Measurements from ENCODE around the gene SAA2.
"Not testable (repeated sequence)": the region's sequence is repeated elsewhere in the genome, so short reads cannot be mapped to it uniquely, and the experiment has no call there.

The SAA2 gene

DNA sequence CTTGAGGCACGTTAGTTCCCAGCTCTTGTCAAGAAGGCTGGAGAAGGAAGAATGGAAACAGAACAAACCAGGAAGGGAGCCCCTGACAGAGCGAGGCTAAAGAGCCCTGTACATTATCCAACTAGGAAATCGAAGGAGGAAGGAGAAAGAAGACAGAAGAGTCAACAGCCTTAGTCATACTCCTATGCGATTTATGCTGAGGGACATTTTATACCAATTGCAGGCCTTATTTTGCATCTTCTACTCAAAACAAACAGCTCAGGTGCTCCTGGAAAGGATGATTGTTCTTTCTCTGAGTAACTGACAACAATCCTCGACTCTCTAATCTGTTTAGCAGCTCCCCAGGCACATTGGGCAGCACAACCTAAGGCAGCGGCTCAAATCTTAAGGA, 1.3 kb downstream of the SAA2 start:
- DNase-seq = not testable (repeated sequence)

DNA sequence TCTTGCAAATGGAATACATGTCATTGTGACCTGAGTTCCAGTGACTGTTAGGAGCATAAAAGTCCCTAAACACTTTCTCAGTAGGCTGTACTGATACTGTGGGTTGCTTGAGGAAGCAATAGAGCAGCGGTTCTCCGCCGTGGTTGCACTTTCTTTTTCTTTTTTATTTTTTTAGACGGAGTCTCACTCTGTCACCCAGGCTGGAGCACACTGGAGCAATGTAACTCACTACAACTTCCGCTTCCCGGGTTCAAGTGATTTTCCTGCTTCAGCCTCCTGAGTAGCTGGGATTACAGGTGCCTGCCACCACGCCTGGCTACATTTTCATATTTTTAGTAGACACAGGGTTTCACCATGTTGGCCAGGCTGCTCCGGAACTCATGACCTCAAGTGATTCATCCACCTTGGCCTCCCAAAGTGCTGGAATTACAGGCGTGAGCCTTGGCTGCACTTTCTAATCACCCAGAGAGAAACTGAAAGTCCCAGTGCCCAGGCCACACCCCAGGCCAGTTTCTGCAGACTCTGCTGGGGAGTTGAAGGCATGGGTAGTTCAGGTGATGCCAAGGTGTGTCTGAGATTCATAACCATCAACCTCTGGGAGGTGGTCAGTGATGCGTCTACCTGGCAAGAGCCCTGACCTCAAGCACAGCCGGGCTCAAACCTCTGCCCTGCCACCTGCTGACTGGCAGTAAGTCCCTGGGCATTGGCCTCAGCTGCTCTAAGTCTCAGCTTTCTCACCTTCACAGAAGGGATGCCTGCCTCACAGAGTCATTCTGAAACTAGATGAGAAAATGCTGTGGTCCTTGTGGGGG, 1.9 kb downstream of the SAA2 start:
- peak; percentile 54 to 66 (median 60) for DNase-seq

DNA sequence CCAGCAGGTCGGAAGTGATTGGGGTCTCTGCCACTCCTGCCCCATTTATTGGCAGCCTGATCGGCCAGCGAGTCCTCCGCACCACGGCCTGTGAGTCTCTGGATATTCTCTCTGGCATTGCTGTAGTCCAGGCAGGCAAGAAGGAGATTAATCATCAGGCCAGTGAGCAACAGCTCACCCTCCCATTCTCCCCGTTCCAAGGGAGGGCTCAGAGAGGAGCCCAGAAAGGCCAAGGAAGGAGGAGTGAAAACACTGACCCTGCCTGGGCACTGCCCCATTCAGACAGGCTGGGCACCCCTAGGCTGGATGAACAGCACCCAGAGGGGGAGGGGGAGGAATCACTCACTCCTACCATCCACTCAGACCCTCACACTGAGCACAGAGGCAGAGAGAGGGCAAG, 3.1 kb downstream of the SAA2 start:
- no peak for DNase-seq

DNA sequence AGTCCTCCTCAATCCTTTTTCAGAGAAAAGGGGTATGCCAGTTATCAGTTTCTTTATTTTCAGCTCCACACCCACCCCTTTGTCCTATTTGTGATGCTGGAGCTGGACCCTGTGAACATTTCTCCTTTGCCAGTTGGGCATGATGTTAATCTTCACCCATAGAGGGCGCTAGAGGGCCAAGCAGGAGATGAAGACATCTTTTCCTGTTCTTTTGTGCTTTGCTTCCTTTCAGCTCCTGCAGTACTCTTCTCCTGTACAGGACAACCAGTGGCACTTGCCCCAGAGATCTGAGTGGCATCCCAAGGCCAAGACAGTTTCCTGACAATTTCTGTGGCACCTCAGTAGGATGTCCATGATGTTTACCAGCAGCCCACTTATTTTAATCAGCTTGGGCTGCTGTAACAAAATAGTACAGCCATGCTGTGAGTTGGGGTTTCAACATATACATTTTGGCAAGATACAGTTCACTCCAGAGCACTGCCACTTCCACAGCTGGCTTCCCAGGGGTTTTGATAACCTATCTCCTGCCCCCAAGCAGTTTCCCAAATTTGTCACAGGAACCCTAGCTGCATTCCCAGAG, 4.6 kb downstream of the SAA2 start:
- peak; percentile 84 to 90 (median 89) for DNase-seq

DNA sequence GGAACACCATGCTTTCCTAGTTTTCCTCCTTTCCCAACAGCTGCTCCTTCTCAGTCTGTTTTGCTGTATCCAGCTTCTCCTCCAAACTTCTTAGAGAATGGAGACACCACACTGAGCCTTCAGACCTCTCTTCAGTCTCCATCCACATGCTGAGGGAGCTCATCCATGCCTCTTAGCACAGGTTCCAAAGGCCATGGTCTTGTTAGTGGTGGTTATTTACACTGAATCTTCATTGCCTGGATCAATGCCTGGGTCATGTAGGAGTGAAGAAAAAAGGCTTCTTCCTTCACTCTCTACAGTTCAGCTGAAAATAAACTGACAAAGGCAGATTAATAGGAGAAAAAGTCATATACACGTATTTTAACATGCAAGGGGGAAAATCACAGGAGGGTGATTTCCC, 8.8 kb downstream of the SAA2 start:
- DNase-seq = no peak

DNA sequence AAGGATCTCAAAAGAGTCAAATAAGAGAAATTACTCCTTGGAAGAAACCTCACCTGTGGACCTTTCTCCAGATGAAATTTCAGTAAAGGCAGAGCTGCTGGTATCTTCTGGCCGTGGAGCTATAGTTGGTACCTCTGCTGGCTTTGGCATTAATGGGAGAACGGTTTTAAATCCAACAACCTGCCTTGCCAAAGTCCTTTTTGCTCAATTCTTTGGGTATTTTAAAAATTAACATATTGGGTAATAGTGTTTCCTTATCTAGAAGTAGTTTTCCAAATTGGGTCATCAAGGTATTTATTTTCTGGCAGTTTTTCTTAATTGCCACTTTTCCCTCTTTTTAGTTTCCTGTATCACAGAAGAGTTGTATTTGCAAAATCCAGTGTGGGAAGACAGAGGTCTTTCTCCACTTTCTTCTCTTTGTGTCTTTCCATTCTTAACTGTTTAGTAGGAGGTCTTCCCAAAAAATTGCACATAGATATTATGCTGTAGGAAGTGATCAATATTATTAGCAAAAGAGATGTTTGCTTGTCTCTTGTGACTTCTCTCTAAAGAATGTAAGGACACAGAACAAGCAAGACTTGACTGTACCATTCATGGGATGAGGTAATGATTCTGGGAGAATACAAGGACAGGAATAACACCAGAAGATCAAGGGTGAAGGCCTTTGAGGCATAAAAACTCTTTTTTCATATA, 11.7 kb downstream of the SAA2 start, which contains the start of gene SAA4:
TSS of gene SAA4 (minus strand) at position 139 of the 693 bp plus-strand sequence. CDS start 876 bp downstream, outside the sequence.
- no peak for DNase-seq

DNA sequence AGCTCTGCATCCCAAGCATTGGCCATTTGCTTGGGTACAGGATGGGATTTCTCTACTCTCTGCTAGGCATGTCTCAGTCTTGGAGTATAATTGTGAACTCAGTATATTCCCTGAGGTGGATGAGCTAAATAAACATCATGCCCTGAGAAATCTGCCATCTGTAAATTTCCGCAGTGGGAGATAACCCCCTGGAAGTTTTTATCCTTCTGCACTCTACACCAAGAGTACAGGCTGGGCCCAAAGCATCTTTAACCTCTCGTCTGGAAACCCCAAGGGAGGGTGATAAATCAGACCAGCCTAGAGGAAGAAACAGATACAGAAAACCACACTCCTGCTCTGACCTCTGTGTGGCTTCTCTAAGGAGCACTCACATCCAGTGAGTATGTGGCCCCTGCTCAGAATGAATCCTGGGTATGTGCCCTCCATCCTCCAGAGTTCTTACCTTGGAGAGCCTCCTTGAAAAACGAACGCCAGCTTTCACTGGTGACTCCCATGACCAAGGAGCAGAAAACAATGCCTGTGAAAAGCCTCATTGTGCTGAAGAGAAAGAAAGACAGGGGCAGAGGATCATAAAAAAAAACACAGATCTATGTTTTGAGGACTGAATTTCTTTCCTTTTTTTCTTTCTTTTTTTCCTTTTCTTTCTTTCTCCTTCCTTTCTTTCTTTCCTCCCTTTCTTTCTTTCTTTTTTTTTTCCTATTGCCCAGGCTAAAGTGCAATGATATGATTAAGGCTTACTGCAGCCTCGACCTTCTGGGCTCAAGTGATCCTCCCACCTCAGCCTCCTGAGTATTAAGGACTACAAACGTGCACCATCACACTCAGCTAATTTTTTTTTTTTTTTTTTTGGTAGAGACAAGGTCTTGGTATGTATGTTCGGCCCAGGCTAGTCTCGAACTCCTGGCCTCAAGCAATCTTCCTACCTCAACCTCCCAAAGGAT, 12.8 kb downstream of the SAA2 start:
- no peak for DNase-seq

DNA sequence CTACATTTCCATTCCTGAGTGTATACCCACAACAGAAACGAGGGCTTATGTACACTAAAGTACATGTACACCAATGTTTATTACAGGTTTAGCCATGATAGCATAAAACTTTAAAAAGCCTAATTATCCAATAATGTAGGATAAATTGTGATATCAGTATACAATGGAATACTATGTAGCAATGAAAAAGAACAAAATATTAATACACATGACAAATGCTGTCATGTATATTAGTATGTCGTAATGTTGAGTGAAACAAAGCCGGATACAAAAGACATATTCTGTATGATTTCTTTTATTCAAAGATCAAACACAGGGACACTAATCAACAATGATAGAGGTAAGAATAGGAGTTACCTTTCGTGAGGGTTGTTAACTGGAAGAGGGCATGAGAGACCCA, 14.6 kb downstream of the SAA2 start:
- DNase-seq = no peak

DNA sequence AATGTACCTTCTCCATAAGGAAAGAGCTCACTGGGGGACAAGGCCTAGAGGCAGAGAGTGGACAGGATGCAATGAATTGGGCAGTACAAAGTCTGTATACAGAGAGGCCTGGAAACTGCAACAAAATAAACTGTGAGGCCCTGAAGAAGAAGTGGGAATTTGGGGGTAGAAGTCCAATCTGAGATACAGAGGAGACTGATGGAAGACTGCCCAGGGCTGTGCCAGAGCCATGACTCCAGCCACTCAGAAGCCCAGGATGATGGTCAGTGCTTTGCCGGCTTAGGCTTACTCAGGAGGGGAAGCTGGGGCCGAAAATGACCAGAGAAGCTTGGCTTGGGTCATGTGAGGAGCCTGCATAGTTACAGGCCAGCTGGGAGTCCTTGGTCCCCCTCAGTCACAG, 17.6 kb downstream of the SAA2 start:
- no peak for DNase-seq

DNA sequence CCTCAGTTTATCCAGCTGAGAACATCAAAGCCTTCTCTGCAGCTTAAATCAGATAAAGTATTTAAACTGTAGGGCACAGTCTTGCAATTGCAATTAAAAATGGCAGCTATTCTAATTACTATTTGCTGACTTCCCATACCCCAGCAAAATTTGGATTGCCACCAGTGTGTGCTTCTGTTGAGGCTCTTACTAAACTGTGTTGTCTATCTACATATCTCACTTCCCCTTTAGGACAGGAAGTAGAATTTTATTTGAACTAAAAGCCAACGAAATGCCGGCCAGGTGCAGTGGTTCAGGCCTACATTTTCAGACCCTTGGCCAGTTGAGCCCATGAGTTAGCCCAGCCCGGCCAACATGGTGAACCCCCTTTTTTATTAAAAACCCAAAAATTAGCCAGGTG, 19.0 kb downstream of the SAA2 start:
- DNase-seq = no peak

DNA sequence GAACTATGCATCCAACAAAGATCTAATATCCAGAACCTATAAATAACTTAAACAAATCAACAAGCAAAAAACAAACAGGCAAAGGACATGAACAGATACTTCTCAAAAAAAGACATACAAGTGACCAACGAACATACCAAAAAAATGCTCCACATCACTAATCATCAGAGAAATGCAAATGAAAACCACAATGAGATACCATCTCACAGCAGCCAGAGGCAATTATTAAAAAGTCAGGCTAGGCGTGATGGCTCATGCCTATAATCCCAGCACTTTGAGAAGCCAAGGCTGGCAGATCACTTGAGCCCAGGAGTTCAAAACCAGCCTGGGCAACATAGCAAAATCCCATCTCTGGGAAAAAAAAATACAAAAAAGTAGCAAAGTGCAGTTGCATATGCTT, 22.6 kb downstream of the SAA2 start:
- no peak for DNase-seq

DNA sequence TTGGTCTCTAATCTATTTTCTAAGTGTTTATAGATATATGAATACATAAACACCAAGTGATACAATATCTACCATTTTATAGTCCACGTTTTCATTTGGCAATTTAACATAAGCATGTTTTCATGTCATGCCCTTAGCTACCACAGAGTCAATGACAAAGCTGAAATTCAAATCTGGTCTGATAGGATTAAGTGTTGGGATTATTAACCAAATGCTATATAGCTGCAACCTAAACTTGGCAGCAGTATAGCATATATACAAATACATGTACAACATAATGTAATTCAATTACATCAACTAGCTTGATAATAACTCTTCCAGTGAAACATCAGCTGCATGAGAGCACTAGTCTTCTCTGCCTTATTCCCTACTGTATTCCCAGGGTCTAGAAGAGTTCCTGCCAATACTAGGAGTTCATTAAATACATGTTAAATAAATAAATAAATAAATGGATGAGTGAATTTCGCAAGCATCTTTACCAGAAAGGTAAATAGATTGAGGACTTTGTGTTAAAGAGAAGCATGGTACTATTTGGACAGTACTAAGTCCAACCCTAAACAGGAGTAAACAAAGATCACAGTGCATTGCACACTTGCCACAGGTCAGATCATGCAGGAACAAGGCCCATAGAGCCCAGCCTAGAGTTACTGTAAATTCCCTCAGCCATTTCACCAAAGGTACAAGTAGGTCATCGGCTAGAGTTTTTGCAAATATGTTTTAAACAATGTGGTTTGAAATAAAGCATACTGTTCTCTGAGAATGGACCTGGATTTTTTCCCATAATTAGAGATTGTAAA, 24.7 kb downstream of the SAA2 start:
- no peak for DNase-seq

DNA sequence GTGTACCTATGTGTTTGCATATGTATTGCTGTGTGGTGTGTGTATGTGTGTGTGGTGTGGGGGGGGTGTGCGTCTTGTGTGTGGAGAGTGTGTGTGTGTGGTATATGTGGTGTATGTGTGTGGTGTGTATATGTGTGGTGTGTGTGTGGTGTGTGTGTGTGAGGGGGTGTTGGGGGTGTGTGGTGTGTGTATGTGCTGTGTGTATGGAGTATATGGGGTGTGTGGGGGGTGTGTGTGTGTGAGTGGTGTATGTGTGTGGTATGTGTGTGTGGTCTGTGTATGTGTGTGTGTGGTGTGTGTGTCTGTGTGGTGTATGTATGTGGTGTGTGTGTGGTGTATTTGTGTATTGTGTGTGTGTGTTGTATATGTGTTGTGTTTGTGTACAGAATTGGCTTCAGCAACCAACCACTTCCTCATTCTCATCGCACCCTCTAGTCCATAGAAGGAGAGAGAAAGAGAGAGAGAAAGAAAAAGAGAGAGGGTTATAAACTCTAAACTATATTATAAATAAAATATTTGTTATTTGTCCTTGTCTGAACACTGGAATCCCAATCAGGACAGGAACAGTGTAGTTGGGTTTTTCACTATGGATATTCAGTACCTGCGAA, 25.6 kb downstream of the SAA2 start:
- DNase-seq = no peak

DNA sequence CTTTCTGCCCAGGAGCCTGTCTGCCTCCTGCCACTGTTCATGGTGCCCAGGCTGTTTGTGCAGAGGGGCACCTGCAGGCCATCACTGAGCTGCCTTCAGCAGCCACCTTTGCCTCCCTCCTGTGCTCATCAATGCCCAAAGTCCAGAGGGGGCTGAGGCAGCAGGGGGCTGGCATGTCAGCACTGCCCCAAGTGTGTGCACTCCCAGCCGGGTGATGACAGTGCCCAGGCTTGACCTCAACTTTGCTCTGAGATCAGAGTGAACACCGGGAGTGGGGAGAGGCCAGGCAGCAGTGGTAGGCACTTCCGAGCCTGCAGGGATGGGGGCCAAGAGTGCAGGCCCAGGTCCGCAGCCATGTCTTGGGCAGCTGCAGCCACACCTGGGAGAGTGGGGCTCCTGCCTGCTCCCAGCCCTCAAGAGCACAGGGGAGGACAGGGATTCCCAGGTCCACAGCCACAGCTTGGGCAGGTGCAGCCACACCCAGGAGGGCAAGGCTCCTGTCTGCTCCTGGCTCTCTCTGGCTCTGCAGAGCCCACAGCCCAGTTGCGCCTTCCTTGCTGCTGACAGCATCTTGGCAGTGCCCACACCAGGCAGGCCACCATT, 27.1 kb downstream of the SAA2 start:
- DNase-seq = no peak

DNA sequence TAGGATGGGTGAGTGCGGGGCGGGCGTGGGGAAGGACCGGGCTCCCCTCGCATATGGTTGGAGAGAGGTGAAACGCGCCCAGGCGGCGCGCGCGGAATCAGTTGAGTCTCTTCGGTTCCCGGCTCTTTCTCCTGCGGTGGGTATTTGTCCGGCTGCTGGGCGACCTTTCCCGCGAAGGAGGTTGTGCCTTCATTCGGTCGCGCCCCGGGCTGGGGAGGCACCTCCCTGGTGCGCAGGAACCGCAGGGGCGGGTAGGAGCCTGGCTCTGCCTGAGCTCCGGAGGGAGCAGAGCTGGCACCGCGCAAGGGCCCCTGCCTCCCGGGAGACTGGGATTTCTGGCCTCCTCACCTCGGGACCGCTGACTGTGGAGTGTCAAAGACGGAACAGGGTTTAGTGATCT, 39.4 kb downstream of the SAA2 start:
- DNase-seq = no peak

DNA sequence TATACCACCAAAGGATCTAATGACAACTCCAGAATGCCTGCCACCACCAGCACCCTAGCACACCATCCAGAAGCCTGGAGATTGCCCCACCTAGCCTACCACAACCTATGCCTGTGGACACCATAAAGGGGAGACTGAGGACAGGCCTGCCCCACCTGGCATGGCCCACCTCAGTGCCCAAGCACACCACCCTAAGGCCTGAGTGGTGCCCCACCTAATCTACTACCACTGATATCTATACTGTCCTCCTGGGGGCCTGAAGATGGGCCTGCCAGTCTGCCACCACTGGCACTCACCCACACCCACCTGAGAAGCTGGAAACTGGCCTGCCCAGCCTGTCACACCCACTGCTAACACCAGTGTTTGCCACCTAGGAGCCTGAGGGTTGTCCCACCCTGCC, 43.7 kb downstream of the SAA2 start:
- no peak for DNase-seq

DNA sequence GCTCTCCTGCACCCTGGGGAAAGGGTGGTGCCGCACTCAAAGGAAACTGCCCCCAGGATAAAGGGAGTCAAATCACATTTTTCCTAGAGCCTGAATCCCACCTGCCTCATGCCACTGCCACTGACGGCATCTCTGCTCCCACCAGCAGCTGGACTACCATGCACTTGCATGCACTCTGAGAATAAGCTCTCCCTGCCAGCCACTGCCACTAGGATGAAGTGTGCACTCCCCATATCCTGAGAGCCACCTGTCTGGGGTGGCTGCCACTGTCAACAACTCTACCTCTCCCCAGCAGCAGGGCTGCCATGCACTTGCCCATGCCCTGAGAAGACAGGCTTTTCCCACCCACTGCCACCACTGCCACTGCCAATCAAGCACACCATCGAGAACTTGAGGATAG, 44.2 kb downstream of the SAA2 start:
- DNase-seq = no peak

DNA sequence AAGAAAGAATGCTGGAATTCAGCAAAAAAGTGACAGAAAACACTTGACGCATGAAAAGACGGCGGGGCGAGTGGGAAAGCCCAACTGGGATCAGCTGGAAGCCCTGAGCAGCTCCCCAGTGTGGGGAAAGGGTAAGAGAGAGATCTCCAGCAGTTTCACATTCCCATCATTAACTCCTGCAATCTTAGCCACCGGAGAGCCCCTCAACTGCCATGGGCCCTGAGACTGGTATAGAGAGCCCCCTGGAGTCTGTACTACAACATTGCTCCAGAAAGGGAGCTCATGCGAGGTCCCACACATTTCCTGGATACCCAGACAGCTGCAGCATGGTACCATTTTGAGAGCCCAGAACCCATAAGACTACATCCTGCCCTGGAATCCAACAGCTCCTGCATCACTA, 44.7 kb downstream of the SAA2 start:
- peak; percentile 31 to 38 (median 32) for DNase-seq

DNA sequence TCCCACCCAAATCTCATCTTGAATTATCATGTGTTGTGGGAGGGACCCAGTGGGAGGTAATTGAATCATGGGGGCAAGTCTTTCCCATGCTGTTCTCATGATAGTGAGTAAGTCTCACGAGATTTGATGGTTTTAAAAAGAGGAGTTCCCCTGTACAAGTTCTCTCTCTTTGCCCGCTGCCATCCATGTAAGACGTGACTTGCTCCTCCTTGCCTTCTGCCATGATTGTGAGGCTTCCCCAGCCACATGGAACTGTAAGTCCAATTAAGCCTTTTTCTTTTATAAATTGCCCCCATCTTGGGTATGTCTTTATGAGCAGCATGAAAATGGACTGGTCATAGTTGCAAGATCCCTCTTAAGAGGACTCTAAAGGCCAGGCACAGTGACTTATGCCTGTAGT, 50.7 kb downstream of the SAA2 start:
- DNase-seq = not testable (repeated sequence)

DNA sequence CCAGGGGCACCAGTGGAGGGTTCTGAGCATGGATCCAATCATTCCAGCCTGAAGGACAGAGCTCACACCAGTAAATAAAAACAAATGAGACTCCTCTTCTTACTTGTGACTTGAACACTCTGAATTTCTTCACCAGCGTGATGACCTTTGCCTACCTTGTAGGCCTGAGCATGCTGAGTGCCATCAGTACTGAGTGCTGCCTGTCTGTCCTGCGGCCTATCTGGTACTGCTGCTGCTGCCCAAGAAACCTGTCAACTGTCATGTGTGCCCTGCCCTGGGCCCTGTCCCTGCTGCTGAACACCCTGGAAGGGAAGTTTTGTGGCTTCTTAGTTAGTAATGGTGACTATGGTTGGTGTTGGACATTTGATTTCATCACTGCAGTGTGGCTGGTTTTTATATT, 51.9 kb downstream of the SAA2 start:
- no peak for DNase-seq
